Measurements from ENCODE around the gene ST3GAL4. TPM values are rescaled to one million over a fixed set of nuclear protein-coding genes. Genes with fewer than 3 reads are reported as not detected.

ST3GAL4 gene
- polyA plus RNA-seq, 1 of the 3 experiments (the other 2 are of a cell fraction): 32.0 TPM

- TF ChIP-seq, protein P1, sequence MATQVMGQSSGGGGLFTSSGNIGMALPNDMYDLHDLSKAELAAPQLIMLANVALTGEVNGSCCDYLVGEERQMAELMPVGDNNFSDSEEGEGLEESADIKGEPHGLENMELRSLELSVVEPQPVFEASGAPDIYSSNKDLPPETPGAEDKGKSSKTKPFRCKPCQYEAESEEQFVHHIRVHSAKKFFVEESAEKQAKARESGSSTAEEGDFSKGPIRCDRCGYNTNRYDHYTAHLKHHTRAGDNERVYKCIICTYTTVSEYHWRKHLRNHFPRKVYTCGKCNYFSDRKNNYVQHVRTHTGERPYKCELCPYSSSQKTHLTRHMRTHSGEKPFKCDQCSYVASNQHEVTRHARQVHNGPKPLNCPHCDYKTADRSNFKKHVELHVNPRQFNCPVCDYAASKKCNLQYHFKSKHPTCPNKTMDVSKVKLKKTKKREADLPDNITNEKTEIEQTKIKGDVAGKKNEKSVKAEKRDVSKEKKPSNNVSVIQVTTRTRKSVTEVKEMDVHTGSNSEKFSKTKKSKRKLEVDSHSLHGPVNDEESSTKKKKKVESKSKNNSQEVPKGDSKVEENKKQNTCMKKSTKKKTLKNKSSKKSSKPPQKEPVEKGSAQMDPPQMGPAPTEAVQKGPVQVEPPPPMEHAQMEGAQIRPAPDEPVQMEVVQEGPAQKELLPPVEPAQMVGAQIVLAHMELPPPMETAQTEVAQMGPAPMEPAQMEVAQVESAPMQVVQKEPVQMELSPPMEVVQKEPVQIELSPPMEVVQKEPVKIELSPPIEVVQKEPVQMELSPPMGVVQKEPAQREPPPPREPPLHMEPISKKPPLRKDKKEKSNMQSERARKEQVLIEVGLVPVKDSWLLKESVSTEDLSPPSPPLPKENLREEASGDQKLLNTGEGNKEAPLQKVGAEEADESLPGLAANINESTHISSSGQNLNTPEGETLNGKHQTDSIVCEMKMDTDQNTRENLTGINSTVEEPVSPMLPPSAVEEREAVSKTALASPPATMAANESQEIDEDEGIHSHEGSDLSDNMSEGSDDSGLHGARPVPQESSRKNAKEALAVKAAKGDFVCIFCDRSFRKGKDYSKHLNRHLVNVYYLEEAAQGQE (IDR thresholded peaks at IDR 0.05; ENCODE audit: low read depth, low read length): no peak
- no peak for TF ChIP-seq FOXJ3 (CRISPR knock-in tag; IDR thresholded peaks at IDR 0.05)
- TF ChIP-seq TCF12 (IDR thresholded peaks at IDR 0.05): no peak
- no peak for TF ChIP-seq MAX (IDR thresholded peaks at IDR 0.05; ENCODE audit: low read depth)
- no peak for TF ChIP-seq FOXM1 (IDR thresholded peaks at IDR 0.05; ENCODE audit: low read depth)
Measured at GRCh38 chr11:126438272-126438671, 82.8 kb downstream of the ST3GAL4 start (continued).

GRCh38 chr11:126438691-126439090, 83.2 kb downstream of the ST3GAL4 start:
- TF ChIP-seq POLR2AphosphoS5 (IDR thresholded peaks at IDR 0.05; ENCODE audit: low read depth, low read length) (no peak), GATA2 (CRISPR knock-in tag; IDR thresholded peaks at IDR 0.05) (no peak), JUND (IDR thresholded peaks at IDR 0.05) (no peak)
- Histone ChIP-seq H3K4me3 (ENCODE audit: low read depth in 2 of 2, low read length in 1 of 2) (no peak overlapping the region), H3K27ac (ENCODE audit: low read depth in 2 of 2, low read length in 1 of 2) (no peak overlapping the region), H3F3A (replicated peaks; ENCODE audit: insufficient read depth) (peaks cover 7% of the 10 kb centered on the region), H3K4me2 (no peak overlapping the region), H2AFZ (ENCODE audit: low read depth) (no peak overlapping the region), H3K27me3 (ENCODE audit: insufficient read depth) (no peaks in the 10 kb centered on the region), H3K9ac (no peak overlapping the region), H3K79me2 (ENCODE audit: insufficient read depth) (no peaks in the 10 kb centered on the region), H3K4me1 (ENCODE audit: control insufficient read depth in 1 of 2, insufficient read depth in 2 of 2, low read depth in 1 of 2, low read length in 1 of 2) (peaks cover 0 to 20% of the 10 kb centered on the region in 2 experiments; a peak in 1 of 4 replicates), H3K9me3 (no peaks in the 10 kb centered on the region), H4K20me1 (ENCODE audit: insufficient read depth) (no peaks in the 10 kb centered on the region), H3K36me3 (replicated peaks in 1 of 2; ENCODE audit: control insufficient read depth in 1 of 2, insufficient read depth in 2 of 2, low read length in 1 of 2) (no peaks in the 10 kb centered on the region), H3K9me2 (no peaks in the 10 kb centered on the region)
- POLR2A ChIA-PET: no interaction called here
- no peak for DNase-seq
- CTCF ChIA-PET: interaction anchor here (0.9 to 7.8 kb wide), 4 partner anchors 23 to 552 kb away, joined by 3 to 153 read pairs (median 42); no protein-coding TSS in a partner anchor
- 95% methylated on average over 4 of the region's 5 CpGs for WGBS (ENCODE audit: low lambda C conversion rate)

DNA sequence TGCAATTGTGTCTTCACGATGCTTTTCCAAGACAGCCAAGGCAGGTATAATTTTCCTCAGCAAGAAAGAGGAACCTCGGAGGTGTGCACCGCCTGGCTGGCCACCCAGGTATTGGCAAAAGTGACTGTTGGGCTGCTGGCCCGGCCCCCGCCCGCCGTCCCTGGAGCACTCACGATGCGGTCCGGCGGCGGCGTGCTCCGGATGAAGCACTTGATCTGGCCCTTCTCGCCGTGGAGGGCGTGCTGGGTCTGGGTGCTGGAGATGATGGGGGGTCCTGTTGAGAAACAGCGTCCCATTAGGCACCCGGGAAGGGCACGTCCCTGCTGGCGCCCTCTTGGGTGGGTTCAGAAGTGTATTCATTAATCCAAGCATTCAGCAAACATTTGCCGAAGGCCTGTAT, 84.8 kb downstream of the ST3GAL4 start:
- Histone ChIP-seq H3K9me3 (no peaks in the 10 kb centered on the region), H3K9ac (no peak overlapping the region), H3K4me1 (ENCODE audit: control insufficient read depth in 1 of 2, insufficient read depth in 2 of 2, low read depth in 1 of 2, low read length in 1 of 2) (peaks cover 0 to 20% of the 10 kb centered on the region in 2 experiments; a peak in 1 of 4 replicates), H2AFZ (ENCODE audit: low read depth) (no peak overlapping the region), H3K79me2 (ENCODE audit: insufficient read depth) (no peaks in the 10 kb centered on the region), H3K4me3 (ENCODE audit: low read depth in 2 of 2, low read length in 1 of 2) (no peak overlapping the region), H3K9me2 (no peaks in the 10 kb centered on the region), H3K27me3 (ENCODE audit: insufficient read depth) (no peaks in the 10 kb centered on the region), H3K4me2 (no peak overlapping the region), H3F3A (replicated peaks; ENCODE audit: insufficient read depth) (peaks cover 7% of the 10 kb centered on the region), H4K20me1 (ENCODE audit: insufficient read depth) (no peaks in the 10 kb centered on the region), H3K36me3 (replicated peaks in 1 of 2; ENCODE audit: control insufficient read depth in 1 of 2, insufficient read depth in 2 of 2, low read length in 1 of 2) (no peaks in the 10 kb centered on the region), H3K27ac (ENCODE audit: low read depth in 2 of 2, low read length in 1 of 2) (no peak overlapping the region)
- ChIA-PET POLR2A (interaction anchor here (1.0 to 2.1 kb wide), 2 partner anchors 40 to 74 kb away, joined by 4 to 8 read pairs; no protein-coding TSS in a partner anchor), CTCF (interaction anchor here (0.6 to 7.8 kb wide), 46 partner anchors 9 to 1050 kb away, joined by 3 to 153 read pairs (median 5); no protein-coding TSS in a partner anchor)
- TF ChIP-seq TEAD4 (IDR thresholded peaks at IDR 0.05; ENCODE audit: borderline replicate concordance, insufficient read depth): no peak
- 48% methylated on average over 8 of the region's 22 CpGs for WGBS (ENCODE audit: low lambda C conversion rate)
- DNase-seq: no peak
